ENCODE results near the gene PREB. TPM values are rescaled to one million over a fixed set of nuclear protein-coding genes. Genes with fewer than 3 reads are reported as not detected.

The PREB gene
- total and polyA plus RNA-seq, 2 of the 13 experiments (the other 11 are each of a cell fraction or from before 2014, with no cell fraction given): 112 to 192 TPM

GRCh38 chr2:27164960-27165763 lies 30.7 kb upstream of the PREB start:
- no peak overlapping the region for H2AFZ ChIP-seq (ENCODE audit: low read length)
- H3K4me1 ChIP-seq (ENCODE audit: insufficient read depth, low read length): peaks cover 56% of the 10 kb centered on the region
- 96% methylated on average over 8 of the region's 8 CpGs for WGBS (ENCODE audit: low lambda C conversion rate)
- no peak overlapping the region for H3K4me3 ChIP-seq (replicated peaks in 1 of 3; ENCODE audit: insufficient read depth in 1 of 3, low read depth in 2 of 3, low read length in 3 of 3)
- DNase-seq (ENCODE audit: low spot score) (no peak), FAIRE-seq (no peak), ATAC-seq (no peak)
- H3K79me2 ChIP-seq (ENCODE audit: insufficient read depth, low read length): no peaks in the 10 kb centered on the region
- in situ Hi-C loops (cut with HindIII; ENCODE audit: extremely low pct_ligation_motif_present, low pct_unique_long_range_greater_than_20kb) (no loop called here), intact Hi-C loops (cut with micrococcal nuclease; ENCODE audit: unreplicated experiment) (no loop called here)
- H3K9ac ChIP-seq (ENCODE audit: insufficient read depth, low read depth, low read length): no peak overlapping the region
- H3K4me2 ChIP-seq (ENCODE audit: low read depth, low read length): no peak overlapping the region
- H4K20me1 ChIP-seq (ENCODE audit: insufficient read depth, low read length): no peaks in the 10 kb centered on the region
- CTCF ChIA-PET (ENCODE audit: low intra/inter-chr PET ratio, low total read pairs): no interaction called here
- BruUV-seq (replicated peaks): no TSS peak
- TF ChIP-seq ZBTB26 (CRISPR knock-in tag; IDR thresholded peaks at IDR 0.05; ENCODE audit: borderline replicate concordance): no peak
- no peak for TF ChIP-seq RAD51 (IDR thresholded peaks at IDR 0.05; ENCODE audit: borderline replicate concordance)
- TF ChIP-seq HES4 (CRISPR knock-in tag; IDR thresholded peaks at IDR 0.05; ENCODE audit: borderline replicate concordance): no peak
- no peak for TF ChIP-seq CBX5 (CRISPR knock-in tag; IDR thresholded peaks at IDR 0.05; ENCODE audit: borderline replicate concordance)
- no peak for TF ChIP-seq SOX5 (CRISPR knock-in tag; IDR thresholded peaks at IDR 0.05; ENCODE audit: borderline replicate concordance)
- TF ChIP-seq ZNF792 (CRISPR knock-in tag; IDR thresholded peaks at IDR 0.05): no peak
- TF ChIP-seq KAT2B (IDR thresholded peaks at IDR 0.05; ENCODE audit: borderline replicate concordance, low read depth, low read length): no peak
- TF ChIP-seq ZNF431 (CRISPR knock-in tag; IDR thresholded peaks at IDR 0.05; ENCODE audit: borderline replicate concordance, low read depth): no peak
- no peak for TF ChIP-seq ZNF12 (CRISPR knock-in tag; IDR thresholded peaks at IDR 0.05)
- TF ChIP-seq ZSCAN12 (CRISPR knock-in tag; IDR thresholded peaks at IDR 0.05): no peak
- no peak for TF ChIP-seq ZSCAN31 (CRISPR knock-in tag; IDR thresholded peaks at IDR 0.05; ENCODE audit: low read depth)
- TF ChIP-seq NFATC3 (CRISPR knock-in tag; IDR thresholded peaks at IDR 0.05): no peak
- TF ChIP-seq ZNF430 (CRISPR knock-in tag; IDR thresholded peaks at IDR 0.05): no peak
- H3K36me3 ChIP-seq (replicated peaks in 1 of 2; ENCODE audit: control insufficient read depth in 1 of 2, insufficient read depth in 2 of 2, low read length in 2 of 2): no peaks in the 10 kb centered on the region
- H3K27ac ChIP-seq (ENCODE audit: extremely low read length, insufficient read depth, low read length): no peak overlapping the region
- no peaks in the 10 kb centered on the region for H3K9me3 ChIP-seq (ENCODE audit: low read length)
- H3K27me3 ChIP-seq (ENCODE audit: control insufficient read depth in 1 of 2, insufficient read depth in 2 of 2, low read length in 2 of 2): no peaks in the 10 kb centered on the region
- POLR2A ChIA-PET: no interaction called here

All from HepG2 (cell line).